ENCODE measurements around the gene GRK5.

The GRK5 gene

DNA sequence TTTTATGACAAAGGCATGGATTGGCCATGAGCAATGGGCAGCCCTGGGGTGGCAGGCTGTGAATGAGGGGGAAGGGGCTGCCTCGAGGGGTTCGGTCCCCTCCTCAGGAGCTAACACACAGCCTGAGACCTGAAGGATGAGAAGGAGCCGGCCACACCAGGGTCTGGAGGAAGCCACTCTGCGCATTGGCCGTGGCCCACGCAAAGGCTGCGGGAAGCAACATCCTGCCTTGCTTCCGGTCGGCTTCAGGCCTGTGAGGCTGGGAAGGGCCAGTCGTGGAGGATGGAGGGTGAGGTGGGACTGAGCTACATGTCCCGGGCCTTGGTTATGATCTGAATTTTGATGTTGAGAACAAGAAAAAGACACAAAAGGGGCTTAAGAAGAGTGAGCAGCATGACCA lies 285.8 kb downstream of the GRK5 start:
- no peak overlapping the region for H3K27ac ChIP-seq (ENCODE audit: low read depth, low read length)

DNA sequence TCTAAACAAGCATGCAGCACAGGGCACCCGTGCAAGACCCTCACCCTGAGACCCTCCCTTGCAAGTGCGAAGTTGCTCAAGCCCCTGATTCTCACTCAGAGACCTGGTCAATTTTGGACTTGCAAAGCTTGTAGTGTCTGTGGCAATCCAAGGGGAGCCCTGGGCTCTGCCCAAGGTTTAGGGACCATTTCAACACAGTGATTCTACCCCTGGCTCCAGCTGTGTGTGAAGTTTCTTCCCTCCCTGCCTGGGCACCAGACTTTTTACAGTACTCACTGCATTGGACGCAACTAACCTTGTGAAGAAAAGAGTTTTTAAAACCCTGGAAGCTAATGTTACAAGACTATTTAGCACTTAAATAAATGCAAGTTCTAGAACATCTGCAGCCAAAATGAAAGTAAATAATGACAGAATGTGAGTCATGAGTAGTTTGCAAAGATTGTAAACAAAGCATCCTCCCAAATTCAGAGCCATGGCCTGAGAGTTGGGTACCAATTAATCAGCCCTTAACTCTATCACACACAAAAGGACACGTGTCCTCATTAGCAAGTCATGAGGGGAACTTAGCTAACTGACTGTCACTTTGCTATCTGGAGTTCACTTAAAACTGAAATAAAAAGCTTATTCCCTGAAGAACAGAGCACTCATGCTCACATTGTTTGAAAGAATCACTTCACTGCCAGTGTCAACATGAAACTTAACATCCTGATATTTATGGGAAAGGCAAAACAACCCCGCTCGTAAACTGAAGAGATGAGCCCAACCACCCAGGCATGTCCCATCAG lies 287.1 kb downstream of the GRK5 start:
- no peak overlapping the region for H3K9ac ChIP-seq (ENCODE audit: low read length in 5 of 5)
- H3K4me3 ChIP-seq (ENCODE audit: low read depth in 1 of 5, low read length in 5 of 5), result no peak overlapping the region
- H3K4me1 ChIP-seq (ENCODE audit: control insufficient read depth in 5 of 5, insufficient read depth in 5 of 5, low read length in 5 of 5), result peaks cover 0 to 28% (median 12%) of the 10 kb centered on the region in 5 donors
- no peaks in the 10 kb centered on the region for H3K27me3 ChIP-seq (ENCODE audit: control insufficient read depth in 5 of 5, insufficient read depth in 4 of 5, low read length in 5 of 5)
- peak overlapping the region; percentile 2 for H3K27ac ChIP-seq (ENCODE audit: low read depth, low read length)
- H3K36me3 ChIP-seq (ENCODE audit: control insufficient read depth in 5 of 5, insufficient read depth in 5 of 5, low read length in 5 of 5), result peaks cover 0 to 9% (median 0%) of the 10 kb centered on the region in 5 donors
- H3K9me3 ChIP-seq (ENCODE audit: control insufficient read depth in 5 of 5, low read length in 5 of 5), result no peaks in the 10 kb centered on the region

More for the DNA sequence above, 285.8 kb downstream of the GRK5 start:
- Histone ChIP-seq H3K4me1 (ENCODE audit: control insufficient read depth in 5 of 5, insufficient read depth in 5 of 5, low read length in 5 of 5) (peaks cover 0 to 29% (median 12%) of the 10 kb centered on the region in 5 donors), H3K9ac (ENCODE audit: low read length in 5 of 5) (no peak overlapping the region), H3K27me3 (ENCODE audit: control insufficient read depth in 5 of 5, insufficient read depth in 4 of 5, low read length in 5 of 5) (no peaks in the 10 kb centered on the region), H3K36me3 (ENCODE audit: control insufficient read depth in 5 of 5, insufficient read depth in 5 of 5, low read length in 5 of 5) (no peaks in the 10 kb centered on the region), H3K4me3 (ENCODE audit: low read depth in 1 of 5, low read length in 5 of 5) (no peak overlapping the region), H3K9me3 (ENCODE audit: control insufficient read depth in 5 of 5, low read length in 5 of 5) (no peaks in the 10 kb centered on the region)

DNA sequence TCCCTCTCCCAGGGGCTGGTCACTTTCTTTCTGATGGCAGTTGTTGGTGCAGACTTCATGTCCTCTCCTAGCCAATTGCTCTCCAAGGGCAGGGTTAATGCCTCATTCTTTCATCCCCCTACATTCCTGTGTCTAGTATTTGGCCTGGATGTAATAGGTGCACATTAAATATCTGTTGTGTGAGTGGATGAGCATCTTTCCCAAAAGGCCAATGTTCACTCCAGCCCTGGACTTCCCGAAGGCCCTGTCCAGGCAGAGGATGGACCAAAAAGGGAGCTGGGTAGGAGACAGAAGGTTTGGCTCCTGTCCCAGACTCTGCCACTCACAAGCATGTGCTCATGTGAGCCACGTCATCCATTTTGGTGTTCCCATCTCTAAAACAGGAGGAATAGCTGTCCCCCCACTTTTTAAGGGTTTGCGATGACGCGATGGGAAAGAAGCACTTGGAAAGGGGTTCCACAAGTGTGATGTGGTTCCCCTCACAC lies 287.7 kb downstream of the GRK5 start:
- no peak overlapping the region for H3K9ac ChIP-seq (ENCODE audit: low read length in 5 of 5)
- no peaks in the 10 kb centered on the region for H3K9me3 ChIP-seq (ENCODE audit: control insufficient read depth in 5 of 5, low read length in 5 of 5)
- peaks cover 0 to 12% (median 0%) of the 10 kb centered on the region in 5 donors for H3K36me3 ChIP-seq (ENCODE audit: control insufficient read depth in 5 of 5, insufficient read depth in 5 of 5, low read length in 5 of 5)
- peak overlapping the region; percentile 2 for H3K27ac ChIP-seq (ENCODE audit: low read depth, low read length)
- H3K27me3 ChIP-seq (ENCODE audit: control insufficient read depth in 5 of 5, insufficient read depth in 4 of 5, low read length in 5 of 5), result no peaks in the 10 kb centered on the region
- peaks cover 0 to 22% (median 6%) of the 10 kb centered on the region in 5 donors for H3K4me1 ChIP-seq (ENCODE audit: control insufficient read depth in 5 of 5, insufficient read depth in 5 of 5, low read length in 5 of 5)
- H3K4me3 ChIP-seq (ENCODE audit: low read depth in 1 of 5, low read length in 5 of 5), result no peak overlapping the region

DNA sequence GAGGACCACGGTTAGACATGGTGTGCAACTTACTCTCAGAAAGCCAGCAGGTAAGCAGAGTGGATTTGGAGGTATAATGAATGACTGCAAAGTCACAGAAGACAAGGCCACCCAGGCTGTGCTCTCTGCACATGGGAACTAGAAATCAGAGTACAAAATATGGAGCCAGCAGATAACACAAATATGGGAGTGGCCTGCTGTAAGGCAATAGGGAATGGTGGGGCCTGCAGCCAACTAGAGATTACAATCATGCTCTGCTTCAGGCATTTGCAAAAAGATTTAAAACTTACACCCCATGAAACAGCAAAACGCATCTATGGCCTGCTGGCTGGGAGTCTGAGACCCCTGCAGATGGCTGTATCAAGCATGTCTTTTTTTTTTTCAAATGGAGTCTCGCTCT lies 288.2 kb downstream of the GRK5 start:
- H3K9ac ChIP-seq (ENCODE audit: low read length in 5 of 5), result no peak overlapping the region
- peaks cover 0 to under 1% (median 0%) of the 10 kb centered on the region in 5 donors for H3K27me3 ChIP-seq (ENCODE audit: control insufficient read depth in 5 of 5, insufficient read depth in 4 of 5, low read length in 5 of 5)
- H3K36me3 ChIP-seq (ENCODE audit: control insufficient read depth in 5 of 5, insufficient read depth in 5 of 5, low read length in 5 of 5), result peaks cover 0 to 12% (median 0%) of the 10 kb centered on the region in 5 donors
- H3K27ac ChIP-seq (ENCODE audit: low read depth, low read length), result peak overlapping the region; percentile 2
- peaks cover 0 to 19% (median 6%) of the 10 kb centered on the region in 5 donors for H3K4me1 ChIP-seq (ENCODE audit: control insufficient read depth in 5 of 5, insufficient read depth in 5 of 5, low read length in 5 of 5)
- no peak overlapping the region for H3K4me3 ChIP-seq (ENCODE audit: low read depth in 1 of 5, low read length in 5 of 5)
- H3K9me3 ChIP-seq (ENCODE audit: control insufficient read depth in 5 of 5, low read length in 5 of 5), result no peaks in the 10 kb centered on the region

DNA sequence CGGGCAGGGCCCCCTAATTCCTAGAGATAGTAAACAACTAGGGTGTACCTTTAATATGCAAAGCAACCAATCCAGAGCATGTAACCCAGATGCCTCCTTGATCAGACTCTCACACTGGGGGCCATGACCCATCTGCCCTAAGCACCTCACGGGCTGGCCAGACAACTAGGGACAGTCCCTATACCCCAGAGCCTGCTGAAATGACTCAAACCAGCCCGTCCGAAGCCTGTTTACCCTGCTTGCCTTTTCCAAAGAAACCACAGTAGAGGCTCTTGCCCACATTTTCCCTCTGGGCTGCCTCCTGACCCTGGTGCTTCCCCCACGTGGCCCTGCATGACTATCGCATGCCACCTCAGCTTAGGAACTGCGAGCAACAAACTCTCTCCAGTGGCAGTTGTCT lies 288.9 kb downstream of the GRK5 start:
- H3K27ac ChIP-seq (ENCODE audit: low read depth, low read length), result no peak overlapping the region
- no peaks in the 10 kb centered on the region for H3K9me3 ChIP-seq (ENCODE audit: control insufficient read depth in 5 of 5, low read length in 5 of 5)
- H3K4me3 ChIP-seq (ENCODE audit: low read depth in 1 of 5, low read length in 5 of 5), result no peak overlapping the region
- peaks cover 0 to 19% (median 6%) of the 10 kb centered on the region in 5 donors for H3K4me1 ChIP-seq (ENCODE audit: control insufficient read depth in 5 of 5, insufficient read depth in 5 of 5, low read length in 5 of 5)
- peaks cover 0 to 15% (median 0%) of the 10 kb centered on the region in 5 donors for H3K36me3 ChIP-seq (ENCODE audit: control insufficient read depth in 5 of 5, insufficient read depth in 5 of 5, low read length in 5 of 5)
- H3K9ac ChIP-seq (ENCODE audit: low read length in 5 of 5), result no peak overlapping the region
- H3K27me3 ChIP-seq (ENCODE audit: control insufficient read depth in 5 of 5, insufficient read depth in 4 of 5, low read length in 5 of 5), result peaks cover 0 to 4% (median 0%) of the 10 kb centered on the region in 5 donors

DNA sequence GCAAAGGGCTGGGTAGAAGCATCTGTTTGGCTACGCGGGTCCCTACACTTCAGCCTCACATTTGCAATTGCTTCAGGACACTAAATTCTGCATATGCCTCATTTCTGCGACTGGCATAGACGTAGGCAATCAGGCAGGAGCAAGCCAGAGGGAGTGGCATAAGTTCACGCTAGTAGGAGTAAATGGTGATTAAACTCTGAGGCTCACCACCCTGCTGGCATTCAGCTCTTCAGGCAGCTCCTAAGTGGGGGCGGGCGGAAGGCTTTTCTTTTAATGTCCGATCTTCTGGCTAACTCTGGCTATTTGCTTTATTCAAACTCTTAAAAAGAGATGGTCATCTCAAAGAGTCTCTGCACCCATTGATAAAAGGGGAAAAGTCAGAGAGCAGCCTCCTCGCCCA lies 289.9 kb downstream of the GRK5 start:
- H3K4me3 ChIP-seq (ENCODE audit: low read depth in 1 of 5, low read length in 5 of 5), result no peak overlapping the region
- peaks cover 0 to 15% (median 0%) of the 10 kb centered on the region in 5 donors for H3K36me3 ChIP-seq (ENCODE audit: control insufficient read depth in 5 of 5, insufficient read depth in 5 of 5, low read length in 5 of 5)
- no peaks in the 10 kb centered on the region for H3K9me3 ChIP-seq (ENCODE audit: control insufficient read depth in 5 of 5, low read length in 5 of 5)
- no peak overlapping the region for H3K9ac ChIP-seq (ENCODE audit: low read length in 5 of 5)
- peaks cover 0 to 4% (median 1%) of the 10 kb centered on the region in 5 donors for H3K27me3 ChIP-seq (ENCODE audit: control insufficient read depth in 5 of 5, insufficient read depth in 4 of 5, low read length in 5 of 5)
- no peak overlapping the region for H3K27ac ChIP-seq (ENCODE audit: low read depth, low read length)
- peaks cover 0 to 15% (median 6%) of the 10 kb centered on the region in 5 donors for H3K4me1 ChIP-seq (ENCODE audit: control insufficient read depth in 5 of 5, insufficient read depth in 5 of 5, low read length in 5 of 5)

DNA sequence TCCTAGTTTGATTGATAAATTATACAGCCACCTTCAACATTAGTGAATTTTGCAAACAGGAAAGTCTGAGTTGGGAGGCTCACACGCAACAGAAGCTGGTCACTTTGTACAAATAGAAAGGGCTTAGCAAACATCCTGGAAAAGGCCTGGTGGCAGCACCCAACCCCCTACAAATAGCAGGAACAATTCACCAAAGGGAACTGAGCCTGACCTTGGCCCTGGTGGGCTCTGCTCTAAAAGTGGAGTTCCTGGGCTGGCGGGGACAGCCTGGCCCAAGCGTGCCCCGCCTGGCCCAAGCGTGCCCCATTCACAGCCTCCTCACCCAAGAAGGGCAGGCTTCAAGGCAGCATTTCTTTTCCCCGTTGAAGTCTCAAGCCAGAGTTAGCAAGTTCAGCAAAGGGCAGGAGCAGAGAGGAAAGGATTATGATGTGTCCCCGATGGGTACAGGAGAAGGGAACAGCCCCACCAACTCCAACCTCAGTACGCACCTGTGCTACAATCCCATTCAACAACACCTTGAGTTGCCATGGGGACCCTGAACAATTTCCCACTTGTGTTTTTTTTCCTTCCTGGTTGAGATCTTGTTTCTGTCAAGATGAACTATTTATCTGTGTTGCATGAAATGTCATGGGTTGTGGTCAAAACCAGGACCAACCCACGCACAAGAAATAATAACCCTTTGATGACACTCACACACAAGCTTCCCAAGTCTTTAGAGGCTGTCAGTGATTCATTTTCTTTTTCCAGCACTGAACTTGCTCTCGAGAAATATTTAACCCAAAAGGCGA lies 291.7 kb downstream of the GRK5 start:
- Histone ChIP-seq H3K9ac (ENCODE audit: low read length in 5 of 5) (no peak overlapping the region), H3K27ac (ENCODE audit: low read depth, low read length) (no peak overlapping the region), H3K4me3 (ENCODE audit: low read depth in 1 of 5, low read length in 5 of 5) (no peak overlapping the region), H3K9me3 (ENCODE audit: control insufficient read depth in 5 of 5, low read length in 5 of 5) (no peaks in the 10 kb centered on the region), H3K4me1 (ENCODE audit: control insufficient read depth in 5 of 5, insufficient read depth in 5 of 5, low read length in 5 of 5) (peaks cover 0 to 8% (median 6%) of the 10 kb centered on the region in 5 donors), H3K27me3 (ENCODE audit: control insufficient read depth in 5 of 5, insufficient read depth in 4 of 5, low read length in 5 of 5) (peaks cover 0 to 8% (median 3%) of the 10 kb centered on the region in 5 donors), H3K36me3 (ENCODE audit: control insufficient read depth in 5 of 5, insufficient read depth in 5 of 5, low read length in 5 of 5) (peaks cover 0 to 21% (median 2%) of the 10 kb centered on the region in 5 donors)

DNA sequence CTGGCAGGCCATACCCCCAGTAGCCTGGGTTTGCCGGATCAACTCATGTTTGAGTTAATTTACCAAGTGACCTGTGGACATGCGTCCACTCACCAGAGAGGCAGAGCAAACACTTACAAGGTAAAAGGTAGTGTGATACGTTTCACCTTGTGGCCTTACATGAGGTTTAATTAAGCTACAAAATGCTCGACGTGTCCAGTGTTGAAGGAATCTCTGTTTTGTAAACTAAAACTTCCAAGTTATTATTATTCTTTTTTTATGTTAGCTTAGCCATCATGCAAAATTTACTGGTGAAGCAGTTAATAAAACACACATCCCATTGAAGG lies 292.3 kb downstream of the GRK5 start:
- H3K36me3 ChIP-seq (ENCODE audit: control insufficient read depth in 5 of 5, insufficient read depth in 5 of 5, low read length in 5 of 5), result peaks cover 0 to 25% (median 2%) of the 10 kb centered on the region in 5 donors
- no peak overlapping the region for H3K27ac ChIP-seq (ENCODE audit: low read depth, low read length)
- no peaks in the 10 kb centered on the region for H3K9me3 ChIP-seq (ENCODE audit: control insufficient read depth in 5 of 5, low read length in 5 of 5)
- H3K9ac ChIP-seq (ENCODE audit: low read length in 5 of 5), result no peak overlapping the region
- H3K27me3 ChIP-seq (ENCODE audit: control insufficient read depth in 5 of 5, insufficient read depth in 4 of 5, low read length in 5 of 5), result peaks cover 0 to 8% (median 3%) of the 10 kb centered on the region in 5 donors
- peaks cover 0 to 3% (median under 1%) of the 10 kb centered on the region in 5 donors for H3K4me1 ChIP-seq (ENCODE audit: control insufficient read depth in 5 of 5, insufficient read depth in 5 of 5, low read length in 5 of 5)
- no peak overlapping the region for H3K4me3 ChIP-seq (ENCODE audit: low read depth in 1 of 5, low read length in 5 of 5)

DNA sequence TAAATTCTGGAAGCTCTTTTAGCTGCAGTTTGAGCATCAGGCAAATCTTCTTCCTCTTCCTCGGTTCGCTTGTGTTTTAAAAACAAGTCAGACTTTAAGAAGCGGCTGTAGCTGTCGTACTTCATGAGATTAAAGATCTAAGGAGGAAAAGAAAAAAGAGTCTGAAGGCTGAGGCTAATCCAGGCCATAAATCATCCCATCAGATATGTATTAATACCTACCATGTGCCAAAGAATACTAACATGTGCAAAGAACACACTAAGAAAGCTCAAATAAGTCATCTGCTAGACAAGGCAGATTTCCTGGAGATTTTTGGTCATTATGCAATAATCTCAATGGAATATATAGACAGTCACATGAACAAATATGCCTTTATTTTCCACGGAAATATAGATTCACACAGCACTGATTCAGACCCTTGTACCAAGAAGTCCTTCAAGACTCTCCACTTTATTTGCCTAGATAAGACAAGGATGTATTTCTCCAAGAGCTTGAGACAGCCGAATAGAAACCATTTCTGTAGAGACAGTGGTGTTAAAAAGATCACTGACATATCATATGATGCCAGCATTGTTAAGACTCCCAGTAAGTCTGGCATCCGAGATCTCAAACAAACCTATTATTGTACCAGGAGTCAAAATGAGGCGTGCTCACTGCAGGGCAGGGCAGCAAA lies 292.9 kb downstream of the GRK5 start:
- H3K27ac ChIP-seq (ENCODE audit: low read depth, low read length), result no peak overlapping the region
- peaks cover 0 to 30% (median 2%) of the 10 kb centered on the region in 5 donors for H3K36me3 ChIP-seq (ENCODE audit: control insufficient read depth in 5 of 5, insufficient read depth in 5 of 5, low read length in 5 of 5)

More for the DNA sequence above, 292.9 kb downstream of the GRK5 start:
- no peaks in the 10 kb centered on the region for H3K9me3 ChIP-seq (ENCODE audit: control insufficient read depth in 5 of 5, low read length in 5 of 5)
- H3K4me3 ChIP-seq (ENCODE audit: low read depth in 1 of 5, low read length in 5 of 5), result no peak overlapping the region
- no peak overlapping the region for H3K9ac ChIP-seq (ENCODE audit: low read length in 5 of 5)
- peaks cover 0 to 8% (median 3%) of the 10 kb centered on the region in 5 donors for H3K27me3 ChIP-seq (ENCODE audit: control insufficient read depth in 5 of 5, insufficient read depth in 4 of 5, low read length in 5 of 5)
- peaks cover 0 to 5% (median 2%) of the 10 kb centered on the region in 5 donors for H3K4me1 ChIP-seq (ENCODE audit: control insufficient read depth in 5 of 5, insufficient read depth in 5 of 5, low read length in 5 of 5)
